ENCODE data around the gene POLR3E. TPM values are rescaled to one million over a fixed set of nuclear protein-coding genes. Genes with fewer than 3 reads are reported as not detected.

POLR3E gene
- total RNA-seq, 4 donors from 2014 or later, result 23.2 to 107 (median 46.0) TPM

DNA sequence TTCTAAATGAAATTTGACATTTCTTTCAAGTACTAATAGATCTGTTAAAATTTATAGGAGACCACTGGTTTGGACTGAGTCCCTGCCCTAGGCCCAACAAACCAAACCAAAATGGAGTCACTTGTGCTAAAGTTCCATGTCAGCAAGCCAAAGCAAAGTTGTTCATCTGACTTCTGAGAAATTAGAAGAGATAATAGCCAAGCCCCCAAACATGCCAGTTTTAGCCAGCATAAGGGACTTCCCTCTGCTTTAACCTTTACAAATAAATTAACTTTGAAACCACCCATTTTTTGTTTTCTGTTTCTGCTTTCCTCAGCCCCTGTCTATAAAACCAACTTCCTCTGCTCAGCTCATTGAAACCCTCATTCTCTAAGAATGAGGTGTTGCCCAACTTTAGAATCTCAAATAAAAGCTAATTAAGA lies 58.3 kb downstream of the POLR3E start:
- H3K4me3 ChIP-seq, result no peak overlapping the region

DNA sequence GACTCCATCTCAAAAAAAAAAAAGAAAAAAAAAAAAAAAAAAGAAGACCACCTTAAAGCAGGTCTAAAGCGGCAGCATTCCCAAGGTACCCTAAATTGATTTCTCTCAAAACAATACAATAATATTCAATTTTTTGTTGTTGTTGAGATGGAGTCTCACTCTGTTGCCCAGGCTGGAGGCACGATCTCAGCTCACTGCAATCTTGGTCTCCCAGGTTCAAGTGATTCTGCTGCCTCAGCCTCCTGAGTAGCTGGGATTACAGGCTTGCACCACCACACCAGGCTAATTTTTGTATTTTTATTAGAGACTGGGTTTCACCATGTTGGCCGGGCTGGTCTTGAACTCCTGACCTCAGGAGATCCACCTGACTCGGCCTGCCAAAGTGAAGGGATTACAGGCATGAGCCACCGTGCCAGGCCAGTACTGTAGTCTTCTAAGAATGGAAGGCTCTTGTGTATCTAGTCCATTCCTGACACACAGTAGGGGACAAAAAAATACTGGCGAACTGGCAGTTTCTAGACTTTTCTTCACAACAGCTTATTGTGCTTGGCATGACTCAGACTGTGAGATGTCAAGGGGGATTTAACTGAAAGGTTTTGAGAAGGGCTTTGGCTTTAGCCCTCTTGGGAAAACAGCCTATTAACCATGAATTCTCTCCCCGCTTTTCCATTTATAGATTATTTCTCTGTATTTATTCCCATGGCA lies 59.9 kb downstream of the POLR3E start:
- Histone ChIP-seq H3K4me3 (no peak overlapping the region), H3K36me3 (no peaks in the 10 kb centered on the region), H3K27me3 (no peaks in the 10 kb centered on the region), H3K9me3 (no peaks in the 10 kb centered on the region), H3K27ac (peak overlapping the region; percentile 37 to 64 (median 58)), H3K4me1 (peaks cover 15 to 39% (median 20%) of the 10 kb centered on the region in 4 donors)
- WGBS, 2 donors (ENCODE audit: low coverage in 1 of 2), result 86 to 100% methylated on average over 3 to 7 of the region's 7 CpGs
- DNase-seq, result no peak
- TF ChIP-seq POLR2AphosphoS5 (IDR thresholded peaks at IDR 0.05) (no peak), POLR2A (IDR thresholded peaks at IDR 0.05) (no peak), EP300 (IDR thresholded peaks at IDR 0.05; ENCODE audit: low read depth) (no peak)
- TF ChIP-seq, protein P1, sequence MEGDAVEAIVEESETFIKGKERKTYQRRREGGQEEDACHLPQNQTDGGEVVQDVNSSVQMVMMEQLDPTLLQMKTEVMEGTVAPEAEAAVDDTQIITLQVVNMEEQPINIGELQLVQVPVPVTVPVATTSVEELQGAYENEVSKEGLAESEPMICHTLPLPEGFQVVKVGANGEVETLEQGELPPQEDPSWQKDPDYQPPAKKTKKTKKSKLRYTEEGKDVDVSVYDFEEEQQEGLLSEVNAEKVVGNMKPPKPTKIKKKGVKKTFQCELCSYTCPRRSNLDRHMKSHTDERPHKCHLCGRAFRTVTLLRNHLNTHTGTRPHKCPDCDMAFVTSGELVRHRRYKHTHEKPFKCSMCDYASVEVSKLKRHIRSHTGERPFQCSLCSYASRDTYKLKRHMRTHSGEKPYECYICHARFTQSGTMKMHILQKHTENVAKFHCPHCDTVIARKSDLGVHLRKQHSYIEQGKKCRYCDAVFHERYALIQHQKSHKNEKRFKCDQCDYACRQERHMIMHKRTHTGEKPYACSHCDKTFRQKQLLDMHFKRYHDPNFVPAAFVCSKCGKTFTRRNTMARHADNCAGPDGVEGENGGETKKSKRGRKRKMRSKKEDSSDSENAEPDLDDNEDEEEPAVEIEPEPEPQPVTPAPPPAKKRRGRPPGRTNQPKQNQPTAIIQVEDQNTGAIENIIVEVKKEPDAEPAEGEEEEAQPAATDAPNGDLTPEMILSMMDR (IDR thresholded peaks at IDR 0.05), result no peak
- in situ Hi-C loops (cut with MboI; ENCODE audit: low pct_ligation_motif_present in 1 of 4, low pct_unique_long_range_greater_than_20kb in 1 of 4, low sequenced_read_pairs in 3 of 4), result no loop called here
- intact Hi-C loops (cut with DNase I; ENCODE audit: low total_unique reads), result no loop called here

More for the DNA sequence above, 58.3 kb downstream of the POLR3E start:
- H3K9me3 ChIP-seq, result no peaks in the 10 kb centered on the region
- H3K27ac ChIP-seq, result peak overlapping the region in 2 of 4 donors; percentile 5 to 10
- in situ Hi-C loops (cut with MboI; ENCODE audit: low pct_ligation_motif_present in 1 of 4, low pct_unique_long_range_greater_than_20kb in 1 of 4, low sequenced_read_pairs in 3 of 4), result no loop called here
- peaks cover 15 to 41% (median 20%) of the 10 kb centered on the region in 4 donors for H3K4me1 ChIP-seq
- intact Hi-C loops (cut with DNase I; ENCODE audit: low total_unique reads), result no loop called here
- H3K36me3 ChIP-seq, result no peaks in the 10 kb centered on the region
- TF ChIP-seq POLR2AphosphoS5 (IDR thresholded peaks at IDR 0.05) (no peak), POLR2A (IDR thresholded peaks at IDR 0.05) (no peak), EP300 (IDR thresholded peaks at IDR 0.05; ENCODE audit: low read depth) (no peak)
- TF ChIP-seq, protein P1 (IDR thresholded peaks at IDR 0.05), result no peak
- DNase-seq, result no peak
- H3K27me3 ChIP-seq, result no peaks in the 10 kb centered on the region

DNA sequence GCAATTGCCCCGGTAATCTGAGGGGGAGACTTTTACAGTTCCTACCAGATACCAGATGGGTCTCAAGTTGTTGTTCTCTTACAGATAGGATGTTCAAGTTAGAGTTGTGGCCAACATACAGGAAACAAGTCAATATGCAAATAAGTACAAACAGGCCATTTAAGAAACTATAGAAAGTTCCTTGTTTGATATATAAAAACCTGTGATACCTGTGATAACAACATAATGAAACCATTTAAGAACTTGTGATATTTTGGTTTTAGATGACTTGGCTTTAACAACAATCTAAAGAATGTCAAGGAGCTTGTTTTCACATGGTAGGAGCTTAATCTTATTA lies 60.4 kb downstream of the POLR3E start:
- in situ Hi-C loops (cut with MboI; ENCODE audit: low pct_ligation_motif_present in 1 of 4, low pct_unique_long_range_greater_than_20kb in 1 of 4, low sequenced_read_pairs in 3 of 4) (no loop called here), intact Hi-C loops (cut with DNase I; ENCODE audit: low total_unique reads) (no loop called here)
- 55 to 83% methylated on average over 1 of the region's 1 CpG for WGBS, 2 donors (ENCODE audit: low coverage in 1 of 2)
- Histone ChIP-seq H3K9me3 (no peaks in the 10 kb centered on the region), H3K27ac (peak overlapping the region; percentile 37 to 64 (median 58)), H3K36me3 (peaks cover 0 to 1% (median under 1%) of the 10 kb centered on the region in 4 donors), H3K4me3 (no peak overlapping the region), H3K27me3 (no peaks in the 10 kb centered on the region), H3K4me1 (peaks cover 15 to 34% (median 18%) of the 10 kb centered on the region in 4 donors)
- TF ChIP-seq, protein P1 (IDR thresholded peaks at IDR 0.05), result no peak
- no peak for TF ChIP-seq POLR2AphosphoS5 (IDR thresholded peaks at IDR 0.05)
- TF ChIP-seq POLR2A (IDR thresholded peaks at IDR 0.05), result no peak
- TF ChIP-seq EP300 (IDR thresholded peaks at IDR 0.05; ENCODE audit: low read depth), result no peak
- DNase-seq, result no peak

DNA sequence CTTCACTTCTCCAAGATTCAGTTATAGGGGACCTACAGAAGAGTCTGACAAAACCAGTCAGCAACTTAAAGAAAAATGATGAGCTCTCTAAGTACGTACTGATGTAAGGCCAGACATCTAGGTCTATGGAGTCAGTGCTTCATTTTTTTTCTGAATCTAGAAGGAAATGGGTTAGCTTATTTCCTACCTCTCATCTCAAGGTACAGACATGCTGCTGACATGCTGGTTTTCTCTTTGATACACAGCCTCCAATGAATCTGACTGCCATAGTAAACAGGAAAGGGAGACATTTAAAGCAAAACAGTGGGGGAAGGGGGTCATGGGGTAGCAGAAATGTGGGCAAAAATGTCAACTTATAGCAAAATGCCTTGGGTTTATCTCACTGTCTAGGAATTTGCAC lies 60.8 kb downstream of the POLR3E start:
- DNase-seq, result no peak
- 87% methylated on average over 1 of the region's 1 CpG; no CpG with 5 or more reads in 1 of the 2 donors for WGBS, 2 donors (ENCODE audit: low coverage in 1 of 2)
- intact Hi-C loops (cut with DNase I; ENCODE audit: low total_unique reads), result no loop called here
- Histone ChIP-seq H3K36me3 (peaks cover 0 to 5% (median 2%) of the 10 kb centered on the region in 4 donors), H3K27ac (peak overlapping the region; percentile 37 to 64 (median 58)), H3K27me3 (no peaks in the 10 kb centered on the region), H3K4me1 (peaks cover 11 to 30% (median 14%) of the 10 kb centered on the region in 4 donors), H3K4me3 (no peak overlapping the region), H3K9me3 (no peaks in the 10 kb centered on the region)
- in situ Hi-C loops (cut with MboI; ENCODE audit: low pct_ligation_motif_present in 1 of 4, low pct_unique_long_range_greater_than_20kb in 1 of 4, low sequenced_read_pairs in 3 of 4), result no loop called here
- TF ChIP-seq POLR2A (IDR thresholded peaks at IDR 0.05) (no peak), POLR2AphosphoS5 (IDR thresholded peaks at IDR 0.05) (no peak), EP300 (IDR thresholded peaks at IDR 0.05; ENCODE audit: low read depth) (no peak)
- TF ChIP-seq, protein P1 (IDR thresholded peaks at IDR 0.05), result no peak

Data from transverse colon (tissue), 4 donors.